SU-DHL-6 (cell line): ENCODE data around the gene RTL3.

Source experiments
- EZH2phosphoT487 ChIP-seq: fragments of 200-600 bp; sonication (generic), shearing (Covaris generic); conservative IDR thresholded peaks from 2 replicates; pipeline ENCODE4 v1.6.1; 2018; ENCODE audit warnings: mild to moderate bottlenecking, antibody characterized with exemption, low read length, moderate library complexity, mixed read lengths
- TF ChIP-seq, protein P1 (sequence below): fragments of 200-600 bp; sonication (generic); IDR thresholded peaks from one replicate; pipeline ENCODE4 v1.5.1; 2017; ENCODE audit warnings: antibody characterized with exemption, mild to moderate bottlenecking, low read length, moderate library complexity; ENCODE audit not compliant: insufficient read depth, poor library complexity, severe bottlenecking

DNA sequence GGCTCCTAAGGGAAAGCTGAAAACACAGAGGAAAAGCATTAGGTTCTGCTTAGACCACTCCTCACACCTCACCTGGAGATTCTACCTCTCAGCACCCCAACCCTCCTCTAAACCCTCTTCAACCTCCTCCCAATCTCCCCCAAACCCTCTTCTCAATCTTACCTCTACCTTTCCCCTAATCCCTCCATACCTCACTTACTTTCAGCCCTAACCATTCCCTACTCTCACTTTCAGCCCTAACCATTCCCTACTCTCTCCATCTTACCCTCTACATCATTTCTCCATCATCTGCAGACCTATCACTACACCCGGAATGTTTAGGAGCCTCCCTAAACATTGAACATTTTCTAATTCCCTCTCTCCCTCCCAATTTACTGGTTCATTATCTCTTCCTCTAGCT lies 3.5 kb downstream of the RTL3 start:
- no peak for TF ChIP-seq EZH2phosphoT487
- TF ChIP-seq, protein P1, sequence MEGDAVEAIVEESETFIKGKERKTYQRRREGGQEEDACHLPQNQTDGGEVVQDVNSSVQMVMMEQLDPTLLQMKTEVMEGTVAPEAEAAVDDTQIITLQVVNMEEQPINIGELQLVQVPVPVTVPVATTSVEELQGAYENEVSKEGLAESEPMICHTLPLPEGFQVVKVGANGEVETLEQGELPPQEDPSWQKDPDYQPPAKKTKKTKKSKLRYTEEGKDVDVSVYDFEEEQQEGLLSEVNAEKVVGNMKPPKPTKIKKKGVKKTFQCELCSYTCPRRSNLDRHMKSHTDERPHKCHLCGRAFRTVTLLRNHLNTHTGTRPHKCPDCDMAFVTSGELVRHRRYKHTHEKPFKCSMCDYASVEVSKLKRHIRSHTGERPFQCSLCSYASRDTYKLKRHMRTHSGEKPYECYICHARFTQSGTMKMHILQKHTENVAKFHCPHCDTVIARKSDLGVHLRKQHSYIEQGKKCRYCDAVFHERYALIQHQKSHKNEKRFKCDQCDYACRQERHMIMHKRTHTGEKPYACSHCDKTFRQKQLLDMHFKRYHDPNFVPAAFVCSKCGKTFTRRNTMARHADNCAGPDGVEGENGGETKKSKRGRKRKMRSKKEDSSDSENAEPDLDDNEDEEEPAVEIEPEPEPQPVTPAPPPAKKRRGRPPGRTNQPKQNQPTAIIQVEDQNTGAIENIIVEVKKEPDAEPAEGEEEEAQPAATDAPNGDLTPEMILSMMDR, result no peak
